DND-41 (cell line): ENCODE data around the gene PCDHGA12.

Experiments used
- EZH2 ChIP-seq: IDR thresholded peaks from 3 replicates; pipeline ENCODE4 v1.6.1; 2012; ENCODE audit warnings: borderline replicate concordance, low read depth, mild to moderate bottlenecking, moderate library complexity, low read length, inconsistent platforms; ENCODE audit not compliant: severe bottlenecking
- TF ChIP-seq, protein P1 (sequence below): IDR thresholded peaks from 2 replicates; pipeline ENCODE4 v1.5.1; 2012; ENCODE audit warnings: borderline replicate concordance, low read length, moderate library complexity, mild to moderate bottlenecking; ENCODE audit not compliant: poor library complexity, severe bottlenecking; ENCODE audit errors: extremely low read depth

DNA sequence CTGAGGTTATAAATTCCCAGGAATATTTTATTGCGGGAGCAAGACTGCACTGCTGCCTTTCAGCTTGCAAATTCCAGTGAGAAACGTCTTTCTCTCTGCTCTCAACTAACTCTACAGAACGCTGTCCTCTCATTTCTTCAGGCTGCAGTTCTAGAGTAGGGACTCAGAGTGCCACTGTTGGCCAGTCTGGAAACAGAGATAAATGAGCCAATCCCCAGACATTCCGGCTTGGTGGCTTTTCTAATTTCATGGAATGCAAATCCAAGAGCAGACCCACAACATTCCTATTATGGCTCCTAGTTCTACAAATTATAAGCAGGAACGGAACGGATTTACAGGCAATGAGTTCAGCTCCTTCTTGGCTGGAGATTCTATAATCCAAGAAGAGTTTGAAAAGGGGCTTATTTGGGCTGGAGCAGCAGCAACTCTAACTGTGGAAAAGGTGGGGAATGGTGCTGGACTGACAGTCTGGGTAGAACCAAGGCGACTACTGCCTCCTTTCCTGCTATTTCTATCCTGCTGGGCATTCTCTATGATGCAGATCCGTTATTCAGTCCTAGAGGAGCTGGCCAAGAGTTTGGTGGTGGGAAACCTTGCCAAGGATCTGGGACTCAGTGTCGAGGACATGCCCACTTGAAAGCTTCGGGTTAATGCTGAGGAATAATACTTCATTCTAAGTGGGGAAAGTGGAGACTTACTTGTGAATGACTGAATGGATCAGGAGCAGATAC lies 9.3 kb downstream of the PCDHGA12 start:
- TF ChIP-seq, protein P1, sequence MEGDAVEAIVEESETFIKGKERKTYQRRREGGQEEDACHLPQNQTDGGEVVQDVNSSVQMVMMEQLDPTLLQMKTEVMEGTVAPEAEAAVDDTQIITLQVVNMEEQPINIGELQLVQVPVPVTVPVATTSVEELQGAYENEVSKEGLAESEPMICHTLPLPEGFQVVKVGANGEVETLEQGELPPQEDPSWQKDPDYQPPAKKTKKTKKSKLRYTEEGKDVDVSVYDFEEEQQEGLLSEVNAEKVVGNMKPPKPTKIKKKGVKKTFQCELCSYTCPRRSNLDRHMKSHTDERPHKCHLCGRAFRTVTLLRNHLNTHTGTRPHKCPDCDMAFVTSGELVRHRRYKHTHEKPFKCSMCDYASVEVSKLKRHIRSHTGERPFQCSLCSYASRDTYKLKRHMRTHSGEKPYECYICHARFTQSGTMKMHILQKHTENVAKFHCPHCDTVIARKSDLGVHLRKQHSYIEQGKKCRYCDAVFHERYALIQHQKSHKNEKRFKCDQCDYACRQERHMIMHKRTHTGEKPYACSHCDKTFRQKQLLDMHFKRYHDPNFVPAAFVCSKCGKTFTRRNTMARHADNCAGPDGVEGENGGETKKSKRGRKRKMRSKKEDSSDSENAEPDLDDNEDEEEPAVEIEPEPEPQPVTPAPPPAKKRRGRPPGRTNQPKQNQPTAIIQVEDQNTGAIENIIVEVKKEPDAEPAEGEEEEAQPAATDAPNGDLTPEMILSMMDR, result no peak
- TF ChIP-seq EZH2, result no peak
